Measurements from ENCODE around the gene CATSPER1. TPM values are rescaled to one million over a fixed set of nuclear protein-coding genes. Genes with fewer than 3 reads are reported as not detected.

The CATSPER1 gene
- total and polyA plus RNA-seq, 2 of the 13 experiments (the other 11 are each of a cell fraction or from before 2014, with no cell fraction given): 0.17 TPM; not detected in 1

GRCh38 chr11:66050581-66051231, 24.4 kb upstream of the CATSPER1 start (continued):
- TF ChIP-seq TOE1 (CRISPR knock-in tag; IDR thresholded peaks at IDR 0.05): no peak
- TF ChIP-seq MIXL1 (CRISPR knock-in tag; IDR thresholded peaks at IDR 0.05): no peak
- no peak for TF ChIP-seq SPEN (CRISPR knock-in tag; IDR thresholded peaks at IDR 0.05; ENCODE audit: low read depth)

GRCh38 chr11:66048547-66049323, 22.5 kb upstream of the CATSPER1 start, which contains the start of gene GAL3ST3:
Gene GAL3ST3, minus strand, starts transcription at chr11:66049161. Its CDS starts 3,746 bp downstream, at chr11:66045415.
- no peak for TF ChIP-seq SP4 (CRISPR knock-in tag; IDR thresholded peaks at IDR 0.05)
- no peak for TF ChIP-seq ZC3H4 (CRISPR knock-in tag; IDR thresholded peaks at IDR 0.05; ENCODE audit: borderline replicate concordance)
- TF ChIP-seq ZBTB20 (CRISPR knock-in tag; IDR thresholded peaks at IDR 0.05; ENCODE audit: borderline replicate concordance, low read depth): no peak
- no peak for TF ChIP-seq ZNF281 (CRISPR knock-in tag; IDR thresholded peaks at IDR 0.05; ENCODE audit: borderline replicate concordance)
- TF ChIP-seq CEBPB (IDR thresholded peaks at IDR 0.05; ENCODE audit: borderline replicate concordance, low read depth, low read length): no peak
- TF ChIP-seq RFX5 (IDR thresholded peaks at IDR 0.05; ENCODE audit: low read depth, low read length): no peak
- TF ChIP-seq KDM2A (CRISPR knock-in tag; IDR thresholded peaks at IDR 0.05; ENCODE audit: borderline replicate concordance, low read depth): no peak
- no peak for TF ChIP-seq SIN3A (IDR thresholded peaks at IDR 0.05; ENCODE audit: borderline replicate concordance, low read depth, low read length)
- TF ChIP-seq ZNF317 (CRISPR knock-in tag; IDR thresholded peaks at IDR 0.05): no peak
- TF ChIP-seq DR1 (CRISPR knock-in tag; IDR thresholded peaks at IDR 0.05): no peak
- ChIA-PET POLR2A (no interaction called here), CTCF (ENCODE audit: low intra/inter-chr PET ratio, low total read pairs) (no interaction called here)
- no peaks in the 10 kb centered on the region for H4K20me1 ChIP-seq (ENCODE audit: insufficient read depth, low read length)
- WGBS (ENCODE audit: low lambda C conversion rate): 55% methylated on average over 31 of the region's 39 CpGs
- peaks cover 0 to 41% of the 10 kb centered on the region in 2 experiments; a peak in 4 of 5 replicates for H3K27me3 ChIP-seq (ENCODE audit: control insufficient read depth in 1 of 2, insufficient read depth in 2 of 2, low read length in 2 of 2)
- H3K9ac ChIP-seq (ENCODE audit: insufficient read depth, low read depth, low read length): no peak within 1 kb of the TSS
- H3K36me3 ChIP-seq (replicated peaks in 1 of 2; ENCODE audit: control insufficient read depth in 1 of 2, insufficient read depth in 2 of 2, low read length in 2 of 2): no peaks in the 10 kb centered on the region
- DNase-seq (ENCODE audit: low spot score) (no peak), ATAC-seq (no peak), FAIRE-seq (no peak)
- peaks cover 14% of the 10 kb centered on the region for H3K79me2 ChIP-seq (ENCODE audit: insufficient read depth, low read length)
- H3K9me3 ChIP-seq (ENCODE audit: low read length): no peaks in the 10 kb centered on the region
- no peak within 1 kb of the TSS for H3K27ac ChIP-seq (ENCODE audit: extremely low read length, insufficient read depth, low read length)
- intact Hi-C loops (cut with micrococcal nuclease; ENCODE audit: unreplicated experiment) (no loop called here), in situ Hi-C loops (cut with HindIII; ENCODE audit: extremely low pct_ligation_motif_present, low pct_unique_long_range_greater_than_20kb) (no loop called here)
- peaks cover 39% of the 10 kb centered on the region for H3K4me1 ChIP-seq (ENCODE audit: insufficient read depth, low read length)
- H3K4me3 ChIP-seq (replicated peaks in 1 of 3; ENCODE audit: insufficient read depth in 1 of 3, low read depth in 2 of 3, low read length in 3 of 3): no peak within 1 kb of the TSS
- H3K4me2 ChIP-seq (ENCODE audit: low read depth, low read length): no peak within 1 kb of the TSS
- no peak within 1 kb of the TSS for H2AFZ ChIP-seq (ENCODE audit: low read length)
- no TSS peak for BruUV-seq (replicated peaks)
